ENCODE results near the gene FLNA. TPM values are rescaled to one million over a fixed set of nuclear protein-coding genes. Genes with fewer than 3 reads are reported as not detected.
"Not testable (repeated sequence)": the region's sequence is repeated elsewhere in the genome, so short reads cannot be mapped to it uniquely, and the experiment has no call there.

Gene FLNA
- total RNA-seq, 2 donors from 2014 or later, result 5,928 to 11,236 TPM

DNA sequence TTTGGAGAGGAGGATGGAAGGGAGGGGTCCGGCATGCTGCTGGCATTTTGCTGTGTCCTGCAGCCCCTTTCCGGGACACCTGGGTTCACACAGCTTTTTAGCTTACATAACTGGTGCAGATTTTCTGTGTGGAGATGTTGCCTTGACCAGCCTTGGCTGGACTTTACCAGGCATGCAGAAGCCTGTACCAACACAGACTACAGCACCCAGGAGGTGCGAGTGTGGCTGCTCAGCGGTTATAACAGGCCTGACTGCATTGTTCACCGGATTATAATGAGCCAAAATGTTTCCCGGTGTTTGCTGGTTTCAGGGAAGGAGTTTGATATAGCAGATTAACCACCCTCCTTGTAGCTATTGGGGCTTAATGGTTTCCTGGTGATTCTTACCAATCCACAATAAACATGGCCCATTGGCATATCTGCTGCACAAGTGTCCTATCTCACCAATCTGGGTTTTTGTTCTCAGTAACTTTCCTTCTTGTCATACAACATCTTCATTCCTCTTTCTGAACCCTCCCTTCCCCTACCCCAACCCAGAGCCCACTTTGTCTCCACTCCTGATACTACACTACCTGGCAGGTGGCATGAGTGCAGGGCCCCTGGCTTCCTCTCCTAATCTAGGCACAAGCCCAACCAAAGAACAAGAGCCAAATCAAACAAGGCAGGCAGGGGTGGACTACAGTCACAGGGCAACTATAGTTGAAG is 27.6 kb upstream of the FLNA start:
- peaks cover 6 to 20% of the 10 kb centered on the region in 2 donors for H3K4me1 ChIP-seq (ENCODE audit: control insufficient read depth in 1 of 2, low read depth in 2 of 2)
- H3K27ac ChIP-seq, result no peak overlapping the region
- no peak for TF ChIP-seq CTCF (IDR thresholded peaks at IDR 0.05)

GRCh38 chrX:154401045-154401799 is 26.8 kb upstream of the FLNA start:
- Histone ChIP-seq H3K9me3 (no peaks in the 10 kb centered on the region), H3K27me3 (replicated peaks; ENCODE audit: insufficient read depth) (no peaks in the 10 kb centered on the region), H3K4me3 (no peak overlapping the region), H3K36me3 (peaks cover 18% of the 10 kb centered on the region), H3K4me1 (ENCODE audit: control insufficient read depth in 1 of 2, low read depth in 2 of 2) (peaks cover 6 to 20% of the 10 kb centered on the region in 2 donors), H3K27ac (no peak overlapping the region)
- no peak for TF ChIP-seq CTCF (IDR thresholded peaks at IDR 0.05)
- DNase-seq (ENCODE audit: low spot score) (no peak), ATAC-seq (ENCODE audit: insufficient number of reproducible peaks, low FRiP score, low read depth) (no peak)

More for the DNA sequence above, 27.6 kb upstream of the FLNA start:
- no peaks in the 10 kb centered on the region for H3K27me3 ChIP-seq (replicated peaks; ENCODE audit: insufficient read depth)
- no peaks in the 10 kb centered on the region for H3K9me3 ChIP-seq
- DNase-seq (ENCODE audit: low spot score) (no peak), ATAC-seq (ENCODE audit: insufficient number of reproducible peaks, low FRiP score, low read depth) (no peak)
- peaks cover 18% of the 10 kb centered on the region for H3K36me3 ChIP-seq
- no peak overlapping the region for H3K4me3 ChIP-seq

- DNase-seq (ENCODE audit: low spot score); H3K9me3 ChIP-seq; H3K27ac ChIP-seq; H3K27me3 ChIP-seq (replicated peaks; ENCODE audit: insufficient read depth); ATAC-seq (ENCODE audit: insufficient number of reproducible peaks, low FRiP score, low read depth): not testable (repeated sequence)
- Histone ChIP-seq H3K36me3 (peaks cover 18% of the 10 kb centered on the region), H3K4me1 (ENCODE audit: control insufficient read depth in 1 of 2, low read depth in 2 of 2) (peaks cover 6 to 20% of the 10 kb centered on the region in 2 donors), H3K4me3 (peak overlapping the region; percentile 91)
Observed at GRCh38 chrX:154400369-154400817, 26.0 kb upstream of the FLNA start.

DNA sequence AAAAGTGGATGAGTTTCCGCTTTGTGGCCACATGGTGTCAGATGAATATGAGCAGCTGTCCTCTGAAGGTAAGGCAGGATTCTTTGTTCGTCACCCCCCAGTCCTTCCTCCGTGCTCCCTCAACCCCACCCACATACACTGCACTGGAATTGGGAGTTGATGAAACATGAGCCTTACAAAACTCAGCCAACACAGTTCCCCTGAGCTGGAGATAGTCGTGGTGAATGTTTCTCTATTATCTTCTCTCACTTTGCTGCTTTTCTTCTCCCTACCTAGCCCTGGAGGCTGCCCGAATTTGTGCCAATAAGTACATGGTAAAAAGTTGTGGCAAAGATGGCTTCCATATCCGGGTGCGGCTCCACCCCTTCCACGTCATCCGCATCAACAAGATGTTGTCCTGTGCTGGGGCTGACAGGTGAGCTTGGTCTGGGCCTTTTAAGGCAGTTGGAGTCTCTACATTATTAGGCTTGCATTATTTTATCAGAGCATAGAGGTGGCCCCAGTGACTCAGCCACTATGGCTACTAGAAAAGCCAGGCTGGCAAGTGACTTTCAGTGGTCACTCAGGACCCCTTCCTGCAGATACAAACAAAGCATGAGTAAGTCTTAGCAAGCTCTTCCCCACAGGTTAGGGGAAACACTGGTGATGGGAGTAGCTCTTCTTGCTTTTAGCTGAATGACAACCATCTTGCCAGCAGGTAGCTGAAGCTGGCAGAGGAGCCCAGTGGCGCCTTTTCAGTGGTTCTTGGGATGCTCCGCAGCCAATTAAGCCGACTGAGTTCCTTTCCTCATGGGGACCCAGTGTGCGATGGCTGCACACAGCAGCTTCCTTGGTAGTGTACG is 25.3 kb upstream of the FLNA start:
- peak overlapping the region; percentile 98 for H3K27ac ChIP-seq
- H3K36me3 ChIP-seq, result peaks cover 18% of the 10 kb centered on the region

More for the DNA sequence above, 25.3 kb upstream of the FLNA start:
- Histone ChIP-seq H3K4me3 (peak overlapping the region; percentile 91), H3K9me3 (no peaks in the 10 kb centered on the region), H3K4me1 (ENCODE audit: control insufficient read depth in 1 of 2, low read depth in 2 of 2) (peaks cover 6 to 20% of the 10 kb centered on the region in 2 donors), H3K27me3 (replicated peaks; ENCODE audit: insufficient read depth) (no peaks in the 10 kb centered on the region)
- TF ChIP-seq CTCF (IDR thresholded peaks at IDR 0.05), result no peak
- ATAC-seq (ENCODE audit: insufficient number of reproducible peaks, low FRiP score, low read depth), result no peak
- DNase-seq (ENCODE audit: low spot score), result no peak
